Esophagus (tissue), 2 donors: ENCODE measurements around the gene PLIN3. TPM values are rescaled to one million over a fixed set of nuclear protein-coding genes. Genes with fewer than 3 reads are reported as not detected.

ENCODE experiments used
- H3K27ac ChIP-seq, 2 donors: one replicate each; pipeline ENCODE4 v1.5.1; 2013; ENCODE audit warnings: low read depth in 2 of 2, mild to moderate bottlenecking in 2 of 2, inconsistent platforms in 1 of 2, low read length in 1 of 2, moderate library complexity in 1 of 2
- H3K27me3 ChIP-seq, 2 donors: one replicate each; pipeline ENCODE4 v1.6.1; 2013; ENCODE audit warnings: low read length in 2 of 2, control low read depth in 1 of 2, mild to moderate bottlenecking in 1 of 2; ENCODE audit not compliant: insufficient read depth in 2 of 2, control insufficient read depth in 1 of 2
- H3K36me3 ChIP-seq, 2 donors: one replicate each; pipeline ENCODE4 v1.6.1; 2013; ENCODE audit warnings: low read length in 1 of 2; ENCODE audit not compliant: control insufficient read depth in 2 of 2, insufficient read depth in 2 of 2
- H3K4me1 ChIP-seq, 2 donors: one replicate each; pipeline ENCODE4 v1.6.1; 2013; ENCODE audit warnings: low read length in 1 of 2; ENCODE audit not compliant: control insufficient read depth in 2 of 2, insufficient read depth in 2 of 2
- H3K4me3 ChIP-seq, 2 donors: one replicate each; pipeline ENCODE4 v1.5.1; 2013; ENCODE audit warnings: low read length in 2 of 2, mild to moderate bottlenecking in 2 of 2, low read depth in 1 of 2, moderate library complexity in 1 of 2
- H3K9me3 ChIP-seq, 2 donors: one replicate each; pipeline ENCODE4 v1.6.1; 2013; ENCODE audit warnings: mild to moderate bottlenecking in 2 of 2, low read depth in 1 of 2, low read length in 1 of 2, moderate library complexity in 1 of 2; ENCODE audit not compliant: control insufficient read depth in 2 of 2, insufficient read depth in 1 of 2
- WGBS, 2 donors: extraction: QIAGEN DNeasy Blood & Tissue Kit; methylation state at CpG; one replicate each; pipeline ENCODE4 v1.1.7; 2013; 5-methylcytosine and 5-hydroxymethylcytosine counted together
- polyA plus RNA-seq, 2 donors: library from polyadenylated mRNA; stranded (reverse); fragments of 200-250 nt; gene quantifications; one replicate each; pipeline ENCODE4 v1.2.3, GENCODE V29; 2013
- donor health status: healthy with polysubstance abuse.
- donor health status: Bipolar disorder and iron deficiency.

Gene PLIN3
- 100 to 1,000 TPM in 1 of 2 donors, 10 to 100 TPM in 1; 96.5 to 142 TPM for polyA plus RNA-seq

- H3K27ac ChIP-seq: peak within 1 kb of the TSS; percentile 93 to 97
- H3K36me3 ChIP-seq: peaks cover 0 to 5% of the 10 kb centered on the region in 2 donors
- no peaks in the 10 kb centered on the region for H3K27me3 ChIP-seq
- H3K4me1 ChIP-seq: peaks cover 4 to 11% of the 10 kb centered on the region in 2 donors
- no peaks in the 10 kb centered on the region for H3K9me3 ChIP-seq
- peak within 1 kb of the TSS; percentile 69 to 95 for H3K4me3 ChIP-seq
- WGBS, 2 donors: 3 to 4% methylated on average over 41 to 46 of the region's 46 CpGs
Measured at GRCh38 chr19:4867534-4868285, at the start of gene PLIN3. TSS of gene PLIN3 (minus strand) at chr19:4867667. CDS start at chr19:4861394, 6,273 bp downstream.

- peak overlapping the region; percentile 38 to 52 for H3K27ac ChIP-seq
- no peaks in the 10 kb centered on the region for H3K27me3 ChIP-seq
- H3K4me1 ChIP-seq: peaks cover 0 to 12% of the 10 kb centered on the region in 2 donors
- H3K4me3 ChIP-seq: peak overlapping the region in 1 of 2 donors; percentile 38
- no peaks in the 10 kb centered on the region for H3K36me3 ChIP-seq
- no peaks in the 10 kb centered on the region for H3K9me3 ChIP-seq
- WGBS, 2 donors: 73 to 74% methylated on average over 32 to 41 of the region's 41 CpGs
Measured at GRCh38 chr19:4916292-4917082, 49.0 kb upstream of the PLIN3 start.

DNA sequence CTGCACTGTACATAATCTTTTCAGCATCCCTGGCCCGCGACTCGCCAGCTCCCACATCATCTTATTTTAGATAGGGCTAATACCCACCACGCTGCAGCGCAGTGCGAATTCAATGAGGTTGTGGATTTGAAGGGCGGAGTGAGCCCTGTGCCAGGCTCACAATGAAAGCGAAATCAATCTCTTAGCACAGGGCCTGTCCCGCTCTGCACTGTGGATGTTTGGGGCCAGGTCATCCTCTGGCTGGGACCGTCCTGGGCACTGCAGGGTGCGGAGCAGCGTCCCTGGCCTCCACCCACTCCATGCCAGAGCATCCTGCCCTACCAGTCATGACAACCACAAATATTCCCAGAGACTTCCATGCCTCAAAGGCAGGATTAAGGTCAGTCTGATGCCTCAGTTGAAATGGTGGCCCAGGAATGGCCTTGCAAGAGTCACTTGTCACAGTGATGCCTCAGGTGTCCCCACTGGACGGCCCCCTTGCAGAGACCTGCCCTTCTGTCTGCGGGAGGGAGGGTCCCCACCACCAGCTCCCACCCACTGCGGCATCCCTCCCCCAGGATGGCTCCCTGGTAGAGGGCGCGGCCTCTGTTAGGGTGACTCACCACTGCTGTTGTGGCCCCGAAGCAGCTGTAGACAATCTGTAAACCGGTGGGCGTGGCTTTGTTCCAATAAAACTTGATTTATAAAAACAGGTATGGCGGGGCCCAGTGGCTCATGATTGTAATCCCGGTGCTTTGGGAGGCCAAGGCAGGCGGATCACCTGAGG, 47.5 kb upstream of the PLIN3 start:
- Histone ChIP-seq H3K27me3 (no peaks in the 10 kb centered on the region), H3K36me3 (no peaks in the 10 kb centered on the region), H3K4me1 (peaks cover 0 to 21% of the 10 kb centered on the region in 2 donors), H3K9me3 (no peaks in the 10 kb centered on the region), H3K27ac (peak overlapping the region; percentile 81 to 94), H3K4me3 (peak overlapping the region; percentile 8 to 23)
- WGBS, 2 donors: 45 to 50% methylated on average over 23 of the region's 23 CpGs

DNA sequence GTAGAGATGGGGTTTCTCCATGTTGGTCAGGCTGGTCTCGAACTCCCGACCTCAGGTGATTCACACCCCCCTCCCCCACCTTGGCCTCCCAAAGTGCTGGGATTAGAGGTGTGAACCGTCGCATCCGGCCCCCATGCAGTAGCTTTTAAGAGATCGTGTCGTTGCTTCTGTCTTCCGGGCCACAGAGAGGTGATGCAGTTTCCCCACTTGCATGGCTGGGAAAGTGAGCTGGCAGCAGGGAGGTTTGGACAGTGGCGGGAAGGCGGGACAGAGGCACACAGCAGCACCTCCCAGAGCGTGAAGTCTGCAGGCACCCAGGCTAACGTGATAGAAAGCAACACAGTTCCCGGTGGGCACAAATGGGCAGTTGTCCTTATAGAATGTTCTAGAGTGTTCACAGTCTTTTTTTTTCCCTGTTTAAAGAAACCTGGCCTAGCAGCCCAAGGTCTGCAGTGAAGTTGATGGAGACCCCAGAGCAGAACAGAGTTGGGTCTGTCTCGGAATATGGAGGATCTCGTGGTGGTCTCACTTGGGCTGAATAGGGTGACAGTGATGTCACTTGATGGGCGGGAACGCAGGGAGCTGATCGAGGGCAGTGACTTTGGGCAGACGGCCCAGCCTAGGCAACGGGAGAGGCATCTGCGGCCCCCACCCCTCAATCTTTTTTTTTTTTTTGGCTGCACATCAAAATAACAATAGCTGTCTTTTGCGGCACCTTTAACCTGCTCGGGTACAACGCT, 46.7 kb upstream of the PLIN3 start:
- Histone ChIP-seq H3K27ac (peak overlapping the region; percentile 81 to 94), H3K4me3 (peak overlapping the region; percentile 4 to 23), H3K27me3 (no peaks in the 10 kb centered on the region), H3K4me1 (peaks cover 3 to 24% of the 10 kb centered on the region in 2 donors), H3K36me3 (no peaks in the 10 kb centered on the region), H3K9me3 (no peaks in the 10 kb centered on the region)
- WGBS, 2 donors: 71% methylated on average over 24 of the region's 24 CpGs

GRCh38 chr19:4911786-4912672, 44.6 kb upstream of the PLIN3 start:
- Histone ChIP-seq H3K27me3 (no peaks in the 10 kb centered on the region), H3K9me3 (no peaks in the 10 kb centered on the region), H3K4me1 (peaks cover 5 to 27% of the 10 kb centered on the region in 2 donors), H3K36me3 (no peaks in the 10 kb centered on the region), H3K4me3 (peak overlapping the region; percentile 10 to 78), H3K27ac (peak overlapping the region; percentile 81 to 87)
- 19% methylated on average over 29 of the region's 29 CpGs for WGBS, 2 donors

DNA sequence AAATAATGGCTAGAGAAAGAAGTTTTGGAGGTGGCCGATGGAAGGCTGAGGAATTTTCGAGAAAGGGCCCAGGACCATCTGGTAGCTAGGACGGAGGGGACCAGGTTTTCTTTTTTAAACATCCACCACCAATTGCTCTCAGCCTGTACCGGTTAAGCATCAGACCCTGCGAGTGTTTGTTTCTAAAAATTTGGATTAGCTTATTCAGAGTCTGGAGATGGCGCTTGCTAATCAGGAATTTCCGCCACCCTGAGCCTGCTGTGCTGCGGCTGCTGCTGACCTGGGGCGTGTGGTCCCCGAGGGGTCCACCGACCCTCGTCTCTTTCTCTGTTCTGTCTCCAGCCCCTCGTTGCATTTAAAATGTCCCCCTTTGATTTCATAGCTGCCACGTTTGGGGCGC, 43.8 kb upstream of the PLIN3 start:
- no peaks in the 10 kb centered on the region for H3K9me3 ChIP-seq
- no peaks in the 10 kb centered on the region for H3K36me3 ChIP-seq
- H3K4me1 ChIP-seq: peaks cover 5 to 27% of the 10 kb centered on the region in 2 donors
- 36 to 39% methylated on average over 15 of the region's 15 CpGs for WGBS, 2 donors
- peak overlapping the region; percentile 81 to 87 for H3K27ac ChIP-seq
- peak overlapping the region; percentile 10 to 78 for H3K4me3 ChIP-seq
- no peaks in the 10 kb centered on the region for H3K27me3 ChIP-seq

GRCh38 chr19:4910594-4911281, 43.3 kb upstream of the PLIN3 start:
- H3K27ac ChIP-seq: peak overlapping the region; percentile 81 to 87
- no peaks in the 10 kb centered on the region for H3K36me3 ChIP-seq
- peaks cover 5 to 27% of the 10 kb centered on the region in 2 donors for H3K4me1 ChIP-seq
- 22 to 23% methylated on average over 23 of the region's 23 CpGs for WGBS, 2 donors
- no peaks in the 10 kb centered on the region for H3K27me3 ChIP-seq
- H3K4me3 ChIP-seq: peak overlapping the region; percentile 71 to 78
- no peaks in the 10 kb centered on the region for H3K9me3 ChIP-seq
